ENCODE results near the gene KRT15. TPM values are rescaled to one million over a fixed set of nuclear protein-coding genes. Genes with fewer than 3 reads are reported as not detected.

The KRT15 gene
- total RNA-seq, 3 donors from 2014 or later, result not detected

DNA sequence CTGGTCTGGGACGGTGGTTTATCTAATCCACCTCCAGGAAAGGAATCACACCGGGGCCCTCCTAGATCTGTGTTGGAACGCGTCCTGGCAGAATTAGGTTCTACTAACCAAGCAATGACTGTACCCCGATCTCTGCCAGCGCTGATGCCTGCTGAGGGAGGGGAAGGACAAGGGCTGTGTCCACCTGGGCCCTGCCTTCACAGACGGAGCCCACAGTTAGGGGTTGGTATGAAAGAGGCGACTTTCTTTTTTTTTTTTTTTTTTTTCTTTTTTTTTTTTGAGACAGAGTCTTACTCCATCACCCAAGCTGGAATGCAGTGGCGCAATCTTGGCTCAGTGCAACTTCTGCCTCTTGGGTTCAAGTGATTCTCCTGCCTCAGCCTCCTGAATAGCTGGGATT, 19.3 kb upstream of the KRT15 start:
- peaks cover 10% of the 10 kb centered on the region for H3K27me3 Mint-ChIP-seq (ENCODE audit: low read depth)
- H3K9me3 Mint-ChIP-seq, result no peaks in the 10 kb centered on the region
- no peaks in the 10 kb centered on the region for H3K4me1 Mint-ChIP-seq (ENCODE audit: low read depth)
- H3K36me3 Mint-ChIP-seq (ENCODE audit: insufficient read depth), result no peaks in the 10 kb centered on the region
- H3K4me3 Mint-ChIP-seq, result no peak overlapping the region
- DNase-seq (no peak), ATAC-seq (no peak)

DNA sequence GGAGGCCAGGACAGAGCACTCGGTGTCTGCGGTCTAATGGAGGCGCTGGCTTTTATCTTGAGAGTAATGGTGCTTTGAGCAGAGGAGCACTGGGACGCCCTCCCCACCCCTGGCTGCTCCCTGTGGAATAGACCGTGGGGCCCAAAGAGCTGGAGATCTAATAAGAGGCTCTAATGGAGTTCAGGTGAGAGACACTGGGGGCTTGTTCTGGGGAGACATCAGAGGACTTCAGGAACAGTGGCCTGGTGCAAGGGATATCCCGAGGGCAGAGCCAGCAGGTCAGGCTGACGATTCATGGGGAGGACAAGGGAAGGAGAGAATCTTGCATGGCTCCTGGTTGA, 18.9 kb upstream of the KRT15 start:
- DNase-seq (no peak), ATAC-seq (no peak)
- Mint-ChIP-seq H3K36me3 (ENCODE audit: insufficient read depth) (no peaks in the 10 kb centered on the region), H3K9me3 (no peaks in the 10 kb centered on the region), H3K4me1 (ENCODE audit: low read depth) (no peaks in the 10 kb centered on the region), H3K27me3 (ENCODE audit: low read depth) (peaks cover 12% of the 10 kb centered on the region), H3K4me3 (no peak overlapping the region)

DNA sequence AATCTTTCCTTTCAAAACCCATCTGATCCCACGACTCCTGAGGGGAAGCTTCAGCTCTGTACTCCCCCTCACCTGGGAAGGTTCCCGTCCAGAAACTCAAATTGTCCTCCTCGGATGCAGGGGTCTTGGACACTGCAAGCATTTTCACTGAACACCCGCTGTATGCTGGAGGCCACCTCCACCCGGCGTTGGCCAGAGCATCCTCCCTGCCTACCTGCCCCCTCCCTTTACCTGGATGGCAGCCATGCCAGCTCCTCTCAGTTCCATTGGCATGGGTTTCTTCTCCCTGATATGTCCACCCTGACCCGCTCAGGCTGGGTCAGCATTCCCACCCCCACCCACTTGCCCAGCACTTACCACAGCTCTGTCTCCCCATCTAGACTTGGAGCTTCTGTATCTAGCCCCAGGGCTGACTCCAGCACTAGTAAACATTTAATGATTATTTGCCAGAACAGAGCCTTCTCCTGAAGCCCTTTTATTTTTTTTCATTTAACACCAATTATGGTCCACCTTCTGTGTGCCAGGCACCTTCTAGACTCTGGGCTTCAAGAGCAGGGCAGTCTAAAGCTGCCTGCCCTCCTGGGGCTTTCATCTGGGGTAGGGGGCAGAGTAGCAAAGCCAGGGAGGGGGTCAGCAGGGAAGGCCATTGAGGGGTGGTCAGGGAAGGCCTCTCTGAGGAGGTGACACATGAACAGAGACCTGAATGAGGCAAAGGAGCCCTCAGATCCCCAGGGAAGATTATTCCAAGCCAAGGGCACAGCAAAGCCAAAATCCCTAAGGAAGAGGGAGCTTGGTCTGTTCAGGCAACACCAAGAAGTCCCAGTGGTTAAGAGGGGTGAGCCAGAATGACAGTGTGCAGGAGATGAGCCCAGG, 18.3 kb upstream of the KRT15 start:
- ATAC-seq, result no peak

GRCh38 chr17:41535764-41536481, 17.2 kb upstream of the KRT15 start:
- no peak for DNase-seq
- no peaks in the 10 kb centered on the region for H3K4me1 Mint-ChIP-seq (ENCODE audit: low read depth)
- H3K4me3 Mint-ChIP-seq, result no peak overlapping the region
- no peak for ATAC-seq
- no peaks in the 10 kb centered on the region for H3K9me3 Mint-ChIP-seq
- peaks cover 22% of the 10 kb centered on the region for H3K27me3 Mint-ChIP-seq (ENCODE audit: low read depth)
- H3K36me3 Mint-ChIP-seq (ENCODE audit: insufficient read depth), result no peaks in the 10 kb centered on the region

More for the DNA sequence above, 18.3 kb upstream of the KRT15 start:
- no peak overlapping the region for H3K4me3 Mint-ChIP-seq
- peaks cover 18% of the 10 kb centered on the region for H3K27me3 Mint-ChIP-seq (ENCODE audit: low read depth)
- no peaks in the 10 kb centered on the region for H3K36me3 Mint-ChIP-seq (ENCODE audit: insufficient read depth)
- no peaks in the 10 kb centered on the region for H3K4me1 Mint-ChIP-seq (ENCODE audit: low read depth)
- DNase-seq, result no peak
- H3K9me3 Mint-ChIP-seq, result no peaks in the 10 kb centered on the region

DNA sequence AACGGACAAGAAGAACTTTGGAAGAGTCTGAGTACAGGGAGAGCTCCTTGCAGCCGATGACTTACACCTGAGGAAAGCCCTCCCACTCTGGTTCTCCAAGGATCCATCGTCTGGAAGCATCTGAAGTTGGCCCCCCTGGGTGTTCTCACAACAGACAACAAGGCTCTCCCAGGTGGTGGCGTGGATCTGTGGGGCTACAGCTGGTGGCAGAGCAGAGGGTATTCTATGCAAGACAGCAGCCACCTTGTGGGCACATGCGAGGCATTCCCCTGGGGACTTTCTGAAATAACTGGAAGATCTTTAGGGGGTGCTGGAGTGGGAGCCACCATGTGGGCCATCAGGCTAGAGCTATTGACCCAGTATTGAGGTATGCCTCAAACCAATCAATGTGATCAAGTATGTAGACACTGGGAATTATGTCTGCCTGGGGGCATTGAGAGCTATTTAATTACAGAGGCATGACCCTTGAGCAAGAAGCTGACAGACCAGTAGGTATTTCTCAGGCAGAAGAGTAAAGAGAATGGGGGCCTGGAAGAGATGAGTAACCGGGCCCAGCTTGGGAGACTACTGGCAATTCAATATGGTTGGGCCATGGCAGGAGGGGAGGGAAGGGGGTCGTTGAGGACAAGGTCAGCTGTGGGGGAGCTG, 16.3 kb upstream of the KRT15 start:
- Mint-ChIP-seq H3K4me1 (ENCODE audit: low read depth) (no peaks in the 10 kb centered on the region), H3K4me3 (no peak overlapping the region), H3K9me3 (no peaks in the 10 kb centered on the region), H3K27me3 (ENCODE audit: low read depth) (peaks cover 27% of the 10 kb centered on the region), H3K36me3 (ENCODE audit: insufficient read depth) (no peaks in the 10 kb centered on the region)
- no peak for ATAC-seq
- no peak for DNase-seq

DNA sequence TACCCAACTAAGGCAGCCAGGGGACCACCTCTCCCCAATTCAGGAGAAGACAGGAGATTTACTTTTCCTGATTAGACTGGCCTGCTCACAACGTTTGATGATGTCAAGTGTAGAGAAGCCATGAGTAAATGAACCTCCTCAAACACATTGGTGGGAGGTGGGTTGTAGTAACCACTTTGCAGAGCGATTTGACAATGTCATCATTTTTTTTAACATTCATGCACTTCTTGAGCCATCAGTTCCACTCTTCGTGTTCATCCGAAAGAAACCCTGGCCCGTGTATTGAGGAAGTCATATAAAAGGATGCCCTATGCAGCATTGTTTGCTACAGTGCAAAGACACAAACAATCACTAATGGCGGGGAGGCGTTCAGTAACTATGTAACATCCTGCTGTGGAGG, 14.9 kb upstream of the KRT15 start:
- Mint-ChIP-seq H3K9me3 (no peaks in the 10 kb centered on the region), H3K4me3 (no peak overlapping the region), H3K4me1 (ENCODE audit: low read depth) (peaks cover 2% of the 10 kb centered on the region), H3K27me3 (ENCODE audit: low read depth) (peaks cover 41% of the 10 kb centered on the region), H3K36me3 (ENCODE audit: insufficient read depth) (no peaks in the 10 kb centered on the region)
- no peak for ATAC-seq
- no peak for DNase-seq

- DNase-seq (no peak), ATAC-seq (no peak)
- Mint-ChIP-seq H3K27me3 (ENCODE audit: low read depth) (peaks cover 46% of the 10 kb centered on the region), H3K4me3 (no peak overlapping the region), H3K36me3 (ENCODE audit: insufficient read depth) (no peaks in the 10 kb centered on the region), H3K9me3 (no peaks in the 10 kb centered on the region), H3K4me1 (ENCODE audit: low read depth) (peaks cover 4% of the 10 kb centered on the region)
Measured at GRCh38 chr17:41532947-41533570, 14.4 kb upstream of the KRT15 start.

- Mint-ChIP-seq H3K36me3 (ENCODE audit: insufficient read depth) (no peaks in the 10 kb centered on the region), H3K9me3 (no peaks in the 10 kb centered on the region), H3K27me3 (ENCODE audit: low read depth) (peaks cover 51% of the 10 kb centered on the region), H3K4me1 (ENCODE audit: low read depth) (peaks cover 6% of the 10 kb centered on the region), H3K4me3 (no peak overlapping the region)
- no peak for DNase-seq
- no peak for ATAC-seq
Measured at GRCh38 chr17:41531993-41532392, 13.3 kb upstream of the KRT15 start.

GRCh38 chr17:41530062-41531048, 11.7 kb upstream of the KRT15 start:
- Mint-ChIP-seq H3K4me3 (no peak overlapping the region), H3K9me3 (no peaks in the 10 kb centered on the region), H3K36me3 (ENCODE audit: insufficient read depth) (no peaks in the 10 kb centered on the region), H3K4me1 (ENCODE audit: low read depth) (peaks cover 6% of the 10 kb centered on the region), H3K27me3 (ENCODE audit: low read depth) (peaks cover 53% of the 10 kb centered on the region)
- DNase-seq (no peak), ATAC-seq (no peak)

- peaks cover 6% of the 10 kb centered on the region for H3K4me1 Mint-ChIP-seq (ENCODE audit: low read depth)
- DNase-seq, result no peak
- no peaks in the 10 kb centered on the region for H3K9me3 Mint-ChIP-seq
- H3K27me3 Mint-ChIP-seq (ENCODE audit: low read depth), result peaks cover 52% of the 10 kb centered on the region
- peak overlapping the region; percentile 22 for H3K4me3 Mint-ChIP-seq
- ATAC-seq, result no peak
- no peaks in the 10 kb centered on the region for H3K36me3 Mint-ChIP-seq (ENCODE audit: insufficient read depth)
Measured at GRCh38 chr17:41529491-41529915, 10.8 kb upstream of the KRT15 start.

DNA sequence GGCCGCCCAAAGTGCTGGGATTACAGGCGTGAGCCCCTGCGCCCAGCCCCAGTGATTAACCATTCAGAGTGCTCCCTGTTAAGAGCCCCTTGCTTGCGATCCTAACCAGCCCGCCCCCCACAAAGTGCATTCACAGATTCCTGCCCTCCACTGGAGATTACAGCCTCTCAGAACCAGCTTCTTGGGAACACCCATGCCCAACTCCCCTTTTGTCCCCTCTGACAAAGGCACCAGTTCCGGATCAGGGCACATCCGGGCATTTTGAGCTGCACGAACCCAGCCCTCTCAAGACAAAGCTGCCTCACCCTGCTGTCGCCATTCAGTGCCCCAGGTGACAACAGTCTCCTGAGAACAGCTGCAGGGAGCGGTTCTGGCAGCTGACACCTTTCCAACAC, 10.3 kb upstream of the KRT15 start:
- Mint-ChIP-seq H3K9me3 (no peaks in the 10 kb centered on the region), H3K4me1 (ENCODE audit: low read depth) (peaks cover 6% of the 10 kb centered on the region), H3K4me3 (peak overlapping the region; percentile 29), H3K27me3 (ENCODE audit: low read depth) (peaks cover 52% of the 10 kb centered on the region), H3K36me3 (ENCODE audit: insufficient read depth) (no peaks in the 10 kb centered on the region)
- DNase-seq, result no peak
- no peak for ATAC-seq

DNA sequence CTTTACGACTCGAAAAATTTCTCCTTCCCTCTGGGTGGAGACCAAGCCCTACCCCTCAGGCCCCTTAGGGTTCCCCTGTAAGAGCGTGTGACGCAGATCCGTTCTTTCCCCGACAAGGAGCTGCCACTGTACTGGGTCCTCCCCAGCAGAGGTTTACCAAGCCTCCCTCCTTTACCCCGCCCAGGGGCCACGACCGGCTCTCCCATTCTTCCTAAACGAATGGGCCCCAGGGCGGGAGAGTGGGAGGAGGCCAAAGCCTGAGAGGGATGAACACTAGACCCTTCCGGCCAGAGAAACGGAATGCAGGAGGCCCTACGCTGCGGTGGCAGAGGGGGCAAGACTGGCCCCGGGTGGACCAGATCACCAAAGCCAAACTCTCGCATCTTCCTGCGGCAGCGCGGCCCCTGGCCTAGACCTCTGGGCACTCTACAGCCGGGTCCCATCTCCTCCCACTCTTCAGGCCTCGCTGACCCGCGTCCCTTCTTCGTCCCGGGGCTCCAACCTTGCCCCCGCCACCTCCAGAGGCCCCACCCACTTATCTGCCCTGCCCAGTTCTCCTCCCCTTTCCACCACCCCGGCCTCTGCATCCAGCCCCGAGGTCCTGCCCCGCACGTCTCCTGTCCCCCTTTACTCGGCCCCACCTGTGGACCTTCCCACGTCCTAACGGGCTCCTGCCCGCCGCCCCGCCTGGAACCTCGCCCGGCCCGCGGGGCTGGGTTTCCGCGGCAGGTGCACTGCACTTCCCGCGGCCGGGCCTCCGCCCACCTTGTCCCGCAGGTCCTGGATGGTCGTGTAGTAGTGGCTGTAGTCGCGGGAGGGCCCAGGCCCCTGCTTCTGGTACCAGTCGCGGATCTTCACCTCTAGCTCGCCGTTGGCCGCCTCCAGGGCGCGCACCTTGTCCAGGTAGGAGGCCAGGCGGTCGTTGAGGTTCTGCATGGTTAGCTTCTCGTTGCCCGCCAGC, 8.7 kb upstream of the KRT15 start:
- DNase-seq (no peak), ATAC-seq (peak in 1 of 2 donors; percentile 35)
- Mint-ChIP-seq H3K4me1 (ENCODE audit: low read depth) (peaks cover 6% of the 10 kb centered on the region), H3K27me3 (ENCODE audit: low read depth) (peaks cover 46% of the 10 kb centered on the region), H3K9me3 (no peaks in the 10 kb centered on the region), H3K36me3 (ENCODE audit: insufficient read depth) (no peaks in the 10 kb centered on the region), H3K4me3 (peak overlapping the region; percentile 42)
